NCI-H510A (cell line): Measurements from ENCODE around the gene PGRMC2.
"Not testable (repeated sequence)": the region's sequence is repeated elsewhere in the genome, so short reads cannot be mapped to it uniquely, and the experiment has no call there.

ENCODE experiments used
- DNase-seq: peaks from one replicate; lab custom pipeline; 2025; lab: John Stamatoyannopoulos, UW

The PGRMC2 gene

DNA sequence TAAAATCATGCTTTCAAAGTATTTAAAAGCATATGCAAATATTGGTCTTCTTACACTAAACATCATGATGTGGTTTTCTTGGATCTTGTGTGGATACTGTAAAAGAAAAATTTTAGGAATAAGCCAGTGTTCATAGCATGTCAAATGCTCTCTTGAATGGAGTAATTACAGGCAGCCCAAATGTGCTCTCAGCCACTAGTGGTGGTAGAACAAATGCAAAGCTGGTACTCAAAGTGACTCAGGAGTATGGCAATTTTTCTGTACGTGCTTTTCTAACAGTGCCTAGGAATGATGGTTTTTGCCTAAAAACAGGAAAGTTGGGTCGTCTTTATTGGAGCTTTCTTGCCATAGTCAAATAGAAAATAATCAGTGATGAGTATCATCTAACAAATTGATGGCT is 19.9 kb downstream of the PGRMC2 start:
- DNase-seq: no peak

DNA sequence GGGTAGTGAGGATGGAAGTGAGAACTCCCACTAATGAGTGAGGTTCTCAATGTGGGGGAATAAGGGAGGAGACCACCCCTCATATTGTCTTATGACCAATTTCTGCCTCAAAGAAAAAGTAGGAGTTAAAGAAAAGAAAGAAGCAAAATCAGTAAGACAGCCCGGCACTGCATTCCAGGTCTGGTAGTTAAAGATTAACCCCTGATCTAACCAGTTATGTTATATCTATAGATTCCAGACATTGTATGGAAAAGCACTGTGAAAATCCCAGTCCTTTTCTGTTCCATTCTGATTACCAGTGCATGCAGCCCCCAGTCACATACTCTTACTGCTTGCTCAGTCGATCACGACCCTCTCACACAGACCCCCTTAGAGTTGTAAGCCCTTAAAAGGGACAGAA is 20.4 kb downstream of the PGRMC2 start:
- DNase-seq: not testable (repeated sequence)

- not testable (repeated sequence) for DNase-seq
Observed at GRCh38 chr4:128265550-128265949, 22.1 kb downstream of the PGRMC2 start.

GRCh38 chr4:128259889-128260288 is 27.7 kb downstream of the PGRMC2 start:
- DNase-seq: not testable (repeated sequence)

GRCh38 chr4:128258166-128258565 is 29.4 kb downstream of the PGRMC2 start:
- DNase-seq: not testable (repeated sequence)

DNA sequence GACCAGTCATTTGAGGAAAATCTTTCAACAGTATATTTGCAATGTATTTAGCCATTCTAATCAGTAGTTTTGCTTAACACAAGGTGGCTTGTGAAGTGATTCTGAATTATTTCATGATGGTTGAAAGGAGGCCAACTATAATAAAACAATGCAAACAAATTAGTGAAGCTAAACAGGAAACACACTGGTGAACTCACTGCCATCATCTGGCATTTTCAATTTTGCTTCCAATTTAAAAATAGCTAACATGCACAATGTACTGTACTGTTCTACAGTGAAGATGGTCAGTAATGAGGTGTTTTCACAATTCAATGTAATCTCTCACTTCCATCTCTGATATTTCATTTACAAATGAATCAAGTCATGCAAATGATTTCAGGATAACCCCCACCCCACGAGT is 31.1 kb downstream of the PGRMC2 start:
- DNase-seq: no peak

GRCh38 chr4:128255906-128256305 is 31.7 kb downstream of the PGRMC2 start:
- DNase-seq: no peak

GRCh38 chr4:128249787-128250668 is 37.6 kb downstream of the PGRMC2 start:
- no peak for DNase-seq

- no peak for DNase-seq
Observed at GRCh38 chr4:128247906-128248305, 39.7 kb downstream of the PGRMC2 start.

DNA sequence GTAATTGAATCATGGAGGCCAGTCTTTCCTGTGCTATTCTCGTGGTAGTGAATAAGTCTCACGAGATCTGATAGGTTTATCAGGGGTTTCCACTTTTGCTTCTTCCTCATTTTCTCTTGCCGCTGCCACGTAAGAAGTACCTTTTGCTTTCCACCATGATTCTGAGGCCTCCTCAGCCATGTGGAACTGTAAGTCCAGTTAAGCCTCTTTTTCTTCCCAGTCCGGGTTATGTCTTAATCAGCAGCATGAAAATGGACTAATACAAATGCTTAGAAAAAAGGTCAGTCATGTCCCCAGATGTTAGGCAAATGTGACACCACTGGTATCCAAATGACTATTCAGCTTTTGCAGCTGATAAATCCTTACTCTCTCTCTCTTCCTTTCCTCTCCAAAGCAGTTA is 42.2 kb downstream of the PGRMC2 start:
- not testable (repeated sequence) for DNase-seq

DNA sequence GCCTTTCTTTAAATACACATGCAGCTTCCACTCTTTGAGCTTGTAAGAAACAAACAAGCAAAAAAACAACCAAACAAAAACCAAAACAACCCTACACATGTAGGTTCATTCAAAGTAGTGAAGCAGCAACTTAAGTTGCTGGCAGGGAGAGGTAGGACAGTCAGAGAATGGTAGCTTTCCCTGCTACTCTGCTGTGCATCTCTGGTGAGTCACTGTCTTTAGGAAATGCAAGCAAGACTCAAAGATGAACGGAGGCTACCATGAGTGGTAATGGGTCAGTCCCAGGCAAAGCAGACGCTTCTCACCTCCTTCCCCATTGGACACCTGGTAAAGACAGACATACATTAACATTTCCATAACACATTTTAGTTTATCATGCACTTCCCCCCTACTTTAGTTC is 43.2 kb downstream of the PGRMC2 start:
- DNase-seq: no peak

GRCh38 chr4:128242601-128243000 is 45.0 kb downstream of the PGRMC2 start:
- DNase-seq: no peak

DNA sequence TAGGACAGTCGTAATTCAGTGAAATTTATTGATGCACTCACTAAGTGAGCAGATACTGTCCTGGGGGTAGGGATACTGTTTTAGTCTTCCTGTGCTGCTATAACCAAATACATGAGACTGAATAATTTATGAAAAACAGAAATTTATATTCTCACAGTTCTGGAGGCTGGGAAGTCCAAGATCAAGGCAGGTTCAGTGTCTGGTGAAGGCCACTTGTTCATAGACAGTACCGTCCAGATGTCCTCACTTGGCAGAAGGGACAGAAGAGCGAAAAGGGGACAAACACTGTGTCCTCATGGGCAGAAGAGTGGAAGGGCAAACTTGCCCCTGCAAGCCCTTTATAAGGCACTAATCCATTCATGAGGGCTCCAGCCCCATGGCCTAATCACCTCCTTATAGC is 45.6 kb downstream of the PGRMC2 start:
- no peak for DNase-seq

- DNase-seq: no peak
Observed at GRCh38 chr4:128241425-128241913, 46.1 kb downstream of the PGRMC2 start.

GRCh38 chr4:128241019-128241418 is 46.6 kb downstream of the PGRMC2 start:
- no peak for DNase-seq

- no peak for DNase-seq
Observed at GRCh38 chr4:128234836-128235235, 52.8 kb downstream of the PGRMC2 start.

DNA sequence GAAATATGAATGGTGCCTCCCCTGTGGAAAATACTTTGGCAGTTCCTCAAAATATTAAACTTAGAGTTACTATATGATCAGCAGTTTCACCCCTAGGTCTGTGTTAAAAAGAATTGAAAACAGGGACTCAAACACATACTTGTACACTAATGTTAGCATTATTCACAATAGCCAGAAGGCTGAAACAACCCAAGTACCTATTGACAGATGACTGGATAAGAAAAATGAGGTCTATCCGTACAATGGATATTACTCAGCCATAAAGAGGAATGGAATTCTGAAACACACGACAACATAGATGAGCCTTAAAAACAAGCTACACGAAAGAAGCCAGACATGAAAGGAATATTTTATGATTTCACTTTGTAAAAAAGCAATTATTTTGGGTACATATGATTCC is 54.9 kb downstream of the PGRMC2 start:
- DNase-seq: no peak

DNA sequence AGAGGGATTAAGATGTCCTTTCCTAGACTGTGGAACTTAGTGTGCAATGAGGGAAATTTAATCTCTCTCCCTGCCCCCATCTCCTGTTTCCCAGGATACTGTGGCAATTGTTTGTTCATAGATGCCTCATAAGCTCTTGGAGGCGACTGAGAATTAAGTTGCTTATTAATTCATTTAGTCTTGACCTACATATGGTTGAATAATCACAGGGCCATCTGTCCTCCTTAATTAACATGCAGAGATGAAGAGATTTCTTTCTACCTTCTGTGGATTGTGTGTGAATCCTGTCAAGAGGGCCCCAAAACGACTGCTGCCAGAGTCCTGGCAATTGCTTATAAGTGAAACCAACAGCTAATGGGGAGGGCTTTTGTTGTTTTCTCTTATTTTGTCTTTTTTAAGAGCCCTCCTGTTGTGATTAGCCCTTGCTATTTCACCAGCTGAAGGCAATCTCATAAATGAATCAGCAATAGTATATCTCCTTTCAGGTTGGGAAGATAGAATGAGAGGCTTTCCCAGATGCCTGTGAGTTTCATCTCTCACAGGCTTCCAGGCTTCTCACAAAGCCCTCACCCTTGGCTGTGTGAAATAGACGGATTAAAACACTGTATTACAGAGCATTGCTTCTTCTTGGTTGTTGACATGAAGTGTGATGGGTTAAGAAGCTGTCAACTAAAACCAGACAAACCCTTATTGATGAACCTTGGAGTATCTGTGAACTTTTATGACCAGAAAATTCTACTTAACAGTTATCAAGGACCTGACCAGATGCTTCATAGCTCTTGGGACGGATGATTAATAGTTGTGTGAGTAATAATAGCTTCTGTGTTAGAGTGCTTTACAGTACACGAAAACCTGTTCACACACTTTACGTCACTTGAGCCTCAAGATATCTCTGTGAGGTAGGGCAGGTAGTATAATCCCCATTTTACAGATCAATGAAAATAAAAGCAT is 58.5 kb downstream of the PGRMC2 start:
- DNase-seq: no peak

DNA sequence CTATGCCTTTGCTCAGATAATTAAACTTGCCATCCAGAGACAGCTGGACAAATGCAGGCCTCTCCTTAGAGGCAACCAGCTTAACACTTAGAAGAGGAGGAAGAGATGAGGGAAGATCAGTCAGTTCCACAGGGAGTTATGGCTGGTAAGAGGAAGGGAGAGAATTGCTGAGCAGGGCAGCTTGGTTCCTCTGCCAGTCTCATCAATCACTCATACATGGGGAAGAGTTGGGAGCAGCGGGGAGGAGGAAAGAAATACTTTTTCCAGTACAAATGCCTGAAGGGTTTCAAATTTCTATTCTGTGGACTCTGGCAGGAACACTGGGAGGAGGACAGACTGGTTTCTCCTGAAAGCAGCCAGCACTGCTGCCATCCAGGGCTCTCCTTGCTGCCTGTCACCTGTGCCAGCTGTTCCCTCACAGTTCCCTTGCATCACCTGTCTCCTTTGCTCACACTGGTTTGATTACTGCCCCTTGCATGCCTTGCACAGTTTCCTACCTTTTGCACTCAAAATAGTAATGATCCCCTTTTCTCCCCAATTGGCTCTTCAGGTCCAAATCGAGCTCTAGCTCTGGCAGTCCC is 59.5 kb downstream of the PGRMC2 start:
- DNase-seq: peak; percentile 62

- DNase-seq: no peak
Observed at GRCh38 chr4:128225148-128225547, 62.5 kb downstream of the PGRMC2 start.

DNA sequence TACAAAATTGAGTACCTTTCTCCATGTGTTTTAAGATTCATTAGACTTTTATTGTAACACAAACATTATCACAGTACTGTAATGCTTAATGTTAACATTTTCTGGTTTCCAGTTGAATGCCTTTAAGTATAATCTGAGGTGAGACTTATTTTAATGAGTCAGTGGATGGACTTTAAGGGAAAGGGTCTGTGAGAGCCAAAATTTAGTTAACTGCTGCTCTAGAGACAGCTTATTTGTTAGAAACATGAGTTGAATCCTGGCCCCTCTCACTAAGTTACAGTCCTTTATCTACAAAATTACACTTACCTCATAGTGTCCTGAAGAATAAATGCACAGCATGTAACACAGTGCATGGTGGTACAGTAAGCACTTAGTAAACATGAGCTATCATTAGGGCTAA is 66.0 kb downstream of the PGRMC2 start:
- no peak for DNase-seq
